HG02571 (cell line): ENCODE measurements around the gene B9D2.
"Not testable (repeated sequence)": the region's sequence is repeated elsewhere in the genome, so short reads cannot be mapped to it uniquely, and the experiment has no call there.

ENCODE experiments used
- ATAC-seq: cut with Tn5 transposase; IDR thresholded peaks from one replicate; pipeline ENCODE4 v1.9.1; 2021; ENCODE audit warnings: mild to moderate bottlenecking, moderate library complexity; ENCODE audit not compliant: unreplicated experiment

Gene B9D2

GRCh38 chr19:41392775-41393174 lies 28.8 kb upstream of the B9D2 start:
- ATAC-seq, result no peak

GRCh38 chr19:41391618-41392017 lies 27.7 kb upstream of the B9D2 start:
- ATAC-seq, result no peak

DNA sequence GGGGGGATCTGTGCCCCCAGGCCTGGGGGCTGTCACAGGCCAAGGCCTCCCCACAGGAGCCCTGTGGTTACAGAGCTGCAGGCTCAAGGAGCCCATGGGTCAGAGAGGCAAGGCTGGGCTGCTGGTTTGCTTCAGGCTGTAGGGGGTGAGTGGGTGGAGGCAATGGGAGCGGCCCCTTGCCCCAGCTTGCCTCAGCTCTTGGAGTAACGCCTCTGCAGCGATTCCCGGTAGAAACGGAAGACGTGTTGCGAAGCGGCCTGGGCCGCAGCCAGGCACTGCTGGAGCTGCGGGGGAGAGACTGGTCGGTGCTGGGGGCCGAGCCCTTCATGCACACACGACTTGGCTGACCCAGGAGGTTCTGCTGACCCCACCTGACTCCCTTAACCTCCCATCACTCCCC lies 22.5 kb upstream of the B9D2 start:
- no peak for ATAC-seq

GRCh38 chr19:41384351-41384750 lies 20.4 kb upstream of the B9D2 start:
- no peak for ATAC-seq

GRCh38 chr19:41381536-41381935 lies 17.6 kb upstream of the B9D2 start:
- ATAC-seq, result not testable (repeated sequence)

DNA sequence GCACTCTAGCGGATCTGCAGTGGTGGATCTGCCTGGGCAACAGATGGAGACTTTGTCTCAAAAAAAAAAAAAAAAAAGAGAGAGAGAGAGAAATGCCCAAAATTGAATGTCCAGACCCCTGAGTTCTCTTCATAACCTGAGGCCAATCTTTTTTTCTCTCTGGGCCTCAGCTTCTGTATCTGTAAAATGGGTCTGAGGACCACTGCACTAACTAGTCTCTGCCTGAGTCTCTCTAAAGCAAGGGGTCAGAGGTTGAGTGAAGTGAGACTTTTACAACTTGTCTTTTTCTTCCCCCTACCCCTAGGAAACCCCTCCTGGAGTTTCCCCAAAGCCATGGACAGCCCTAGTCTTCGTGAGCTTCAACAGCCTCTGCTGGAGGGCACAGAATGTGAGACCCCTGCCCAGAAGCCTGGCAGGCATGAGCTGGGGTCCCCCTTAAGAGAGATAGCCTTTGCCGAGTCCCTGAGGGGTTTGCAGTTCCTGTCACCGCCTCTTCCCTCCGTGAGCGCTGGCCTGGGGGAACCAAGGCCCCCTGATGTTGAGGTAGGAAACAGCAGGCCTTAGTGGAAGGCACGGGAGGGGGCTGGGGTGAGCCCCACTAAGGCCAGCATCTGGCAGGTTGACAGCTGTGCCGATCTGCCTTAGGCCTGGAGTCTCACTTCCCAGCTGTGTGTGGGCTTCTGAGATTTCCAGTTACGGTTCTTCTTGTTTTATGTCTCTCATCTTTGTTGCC lies 14.2 kb upstream of the B9D2 start:
- ATAC-seq, result no peak

GRCh38 chr19:41376998-41377365 lies 13.0 kb upstream of the B9D2 start:
- ATAC-seq, result no peak

DNA sequence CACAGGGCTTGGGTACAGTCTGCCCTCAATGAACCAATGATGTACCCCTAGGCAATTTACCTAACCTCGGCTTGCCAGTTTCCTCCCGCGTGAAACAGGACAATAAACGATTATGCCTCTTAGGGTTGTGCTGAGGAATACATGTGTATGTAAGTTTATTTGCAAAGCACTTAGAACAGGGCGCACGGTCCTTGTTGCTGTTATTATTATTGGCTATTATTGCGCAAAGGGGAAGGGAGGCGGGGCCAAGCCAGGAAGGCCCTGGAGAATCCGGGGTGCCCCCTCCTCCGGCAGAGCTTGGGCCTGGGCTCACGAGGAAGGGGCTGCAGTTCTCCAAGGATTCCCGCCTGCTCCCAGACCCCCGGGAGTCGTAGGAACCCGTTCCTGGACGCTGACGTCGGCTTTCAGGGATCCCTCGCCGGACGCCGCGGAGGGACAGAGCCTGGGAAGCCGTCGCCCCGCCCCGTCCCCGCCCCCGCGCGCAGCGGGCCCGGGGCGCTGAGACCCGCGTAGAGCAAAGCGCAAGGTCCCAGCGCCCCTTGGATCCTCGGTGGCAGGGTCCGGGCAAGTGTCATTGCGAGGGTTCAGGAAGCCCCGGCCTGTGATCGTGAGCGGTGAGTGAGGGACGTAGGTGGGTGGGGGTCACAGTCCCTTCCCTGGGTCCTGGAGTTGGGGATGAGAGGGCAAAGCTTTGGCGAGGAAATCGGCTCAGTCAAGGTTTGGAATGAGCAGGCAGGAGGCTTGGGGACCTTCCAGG lies 12.5 kb upstream of the B9D2 start, which contains the start of gene TMEM91:
Gene TMEM91, plus strand, starts transcription at position 293 of the 757 bp plus-strand sequence. CDS start 1,777 bp downstream, outside the sequence.
- no peak for ATAC-seq

GRCh38 chr19:41373993-41374392 lies 10.0 kb upstream of the B9D2 start:
- no peak for ATAC-seq

DNA sequence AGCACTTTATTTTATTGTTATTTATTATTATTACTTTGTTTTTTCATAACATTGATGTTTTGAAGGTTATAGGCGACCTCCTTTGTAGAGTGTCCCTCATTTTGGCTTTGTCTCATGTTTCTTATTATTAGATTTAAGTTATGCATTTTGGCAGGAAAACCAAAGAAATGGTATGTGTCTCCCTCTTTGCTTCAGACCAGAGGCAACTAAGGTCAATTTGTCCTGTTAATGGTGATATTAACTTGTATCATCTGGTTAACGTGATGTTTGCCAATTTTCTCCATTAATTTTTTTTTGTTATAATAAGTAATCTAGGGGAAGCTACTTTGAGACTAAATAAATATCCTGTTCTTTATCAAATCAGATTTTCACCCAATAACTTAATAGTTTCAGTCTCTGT lies 8.6 kb upstream of the B9D2 start:
- no peak for ATAC-seq

- no peak for ATAC-seq
Measured at GRCh38 chr19:41371541-41371940, 7.6 kb upstream of the B9D2 start.

- not testable (repeated sequence) for ATAC-seq
Measured at GRCh38 chr19:41371119-41371518, 7.2 kb upstream of the B9D2 start.

- no peak for ATAC-seq
Measured at GRCh38 chr19:41369769-41370168, 5.8 kb upstream of the B9D2 start.

DNA sequence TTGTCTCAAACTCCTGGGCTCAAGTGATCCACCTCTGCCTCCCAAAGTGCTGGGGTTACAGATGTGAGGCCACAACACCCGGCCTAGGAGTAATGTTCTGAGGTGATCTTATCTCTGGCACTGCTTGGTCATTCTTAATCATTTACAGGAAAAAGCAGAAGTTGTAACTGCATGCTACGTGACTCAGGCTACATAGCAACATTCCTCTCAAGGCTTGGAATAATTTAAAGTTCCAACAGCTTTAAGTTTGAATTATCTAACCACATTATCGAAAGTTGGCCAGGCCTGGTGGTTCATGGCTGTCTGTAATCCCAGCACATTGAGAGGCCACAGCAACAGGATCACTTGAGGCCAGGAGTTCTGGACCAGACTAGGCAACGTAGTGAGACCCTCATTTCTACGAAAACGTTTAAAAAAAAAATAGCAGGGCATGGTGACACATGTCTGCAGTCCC lies 3.9 kb upstream of the B9D2 start:
- ATAC-seq, result no peak

GRCh38 chr19:41366089-41366488 lies 2.1 kb upstream of the B9D2 start:
- ATAC-seq, result no peak

- no peak for ATAC-seq
Measured at GRCh38 chr19:41364524-41365391, 809 bp upstream of the B9D2 start.

DNA sequence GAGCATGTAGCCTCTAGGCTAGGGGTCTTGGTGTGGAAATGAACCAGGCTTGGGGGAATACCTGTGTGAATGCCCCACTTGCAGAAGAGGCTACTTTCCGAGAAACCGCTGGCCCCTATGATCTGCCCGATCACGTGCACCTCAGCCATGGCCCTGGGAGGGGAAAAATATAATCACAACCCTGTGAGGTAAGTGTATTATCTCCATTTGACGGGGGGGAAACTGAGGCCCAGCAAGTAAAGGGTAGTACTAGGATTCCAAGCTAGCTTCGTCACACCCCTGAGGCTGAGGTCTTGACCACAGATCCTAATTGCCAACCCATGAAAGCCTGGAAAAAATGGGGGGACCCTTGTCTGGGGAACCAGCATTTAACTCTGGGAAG lies 587 bp downstream of the B9D2 start:
- ATAC-seq, result no peak

DNA sequence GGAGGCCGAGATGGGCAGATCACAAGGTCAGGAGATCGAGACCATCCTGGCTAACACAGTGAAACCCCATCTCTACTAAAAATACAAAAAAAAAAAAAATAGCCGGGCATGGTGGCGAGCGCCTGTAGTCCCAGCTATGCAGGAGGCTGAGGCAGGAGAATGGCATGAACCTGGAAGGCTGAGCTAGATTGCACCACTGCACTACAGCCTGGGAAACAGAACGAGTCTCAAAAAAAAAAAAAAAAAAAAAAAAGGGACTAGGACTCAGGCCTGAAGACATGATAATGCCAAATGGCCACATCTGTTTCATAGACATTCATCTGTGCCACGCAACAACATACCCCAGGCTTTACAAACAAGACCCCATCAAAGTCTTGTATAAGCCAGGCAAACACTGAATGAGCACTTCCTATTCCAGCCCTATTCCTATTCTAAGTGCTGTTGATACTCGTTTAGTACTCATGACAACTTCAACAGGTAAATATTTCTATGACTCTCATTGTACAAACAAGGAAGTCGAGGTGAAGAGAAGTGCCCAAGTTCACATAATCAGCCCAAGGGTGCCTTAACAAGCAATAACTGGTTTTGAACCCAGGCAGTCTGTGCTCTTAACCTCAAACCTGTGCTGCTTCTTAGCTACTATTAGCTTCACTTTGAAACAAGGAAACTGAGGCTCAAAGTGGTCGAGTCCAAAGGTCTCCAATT lies 1.7 kb downstream of the B9D2 start:
- no peak for ATAC-seq

GRCh38 chr19:41359741-41360140 lies 4.2 kb downstream of the B9D2 start:
- no peak for ATAC-seq

DNA sequence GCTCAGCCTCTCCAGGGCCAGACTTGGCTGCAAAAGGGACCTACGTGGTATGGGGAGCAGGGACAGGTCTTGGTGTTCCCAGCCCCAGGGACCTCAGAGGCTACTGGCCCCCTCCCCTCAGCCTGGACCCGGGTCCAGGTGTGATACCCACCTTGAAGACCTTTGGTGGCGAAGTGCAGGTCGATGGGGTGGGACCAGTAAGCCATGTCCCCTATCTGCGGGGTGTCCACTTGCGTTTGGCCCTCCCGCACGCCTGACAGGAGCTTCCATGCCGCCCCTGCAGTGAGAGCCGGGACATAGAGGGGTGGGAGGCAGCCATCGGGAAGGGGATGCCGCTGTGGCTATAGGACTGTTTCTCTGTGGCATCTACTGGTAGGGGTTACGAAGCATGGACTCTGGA lies 6.2 kb downstream of the B9D2 start:
- no peak for ATAC-seq
